CD4-positive, alpha-beta T cell treated with Interleukin-1 beta for 1 hour (primary cell): ENCODE data around the gene EMP2.
"Not testable (repeated sequence)": the region's sequence is repeated elsewhere in the genome, so short reads cannot be mapped to it uniquely, and the experiment has no call there.

Experiments
- DNase-seq, 2 donors: peaks; one replicate each; pipeline ENCODE4 v3.0.0-alpha.2; 2020 to 2022

The EMP2 gene

GRCh38 chr16:10547708-10548107, 32.7 kb downstream of the EMP2 start:
- DNase-seq: no peak

GRCh38 chr16:10543231-10543977, 37.0 kb downstream of the EMP2 start:
- no peak for DNase-seq

- DNase-seq: no peak
Measured at GRCh38 chr16:10541366-10541765, 39.0 kb downstream of the EMP2 start.

- no peak for DNase-seq
Measured at GRCh38 chr16:10539793-10540192, 40.6 kb downstream of the EMP2 start.

GRCh38 chr16:10539236-10539635, 41.2 kb downstream of the EMP2 start:
- DNase-seq: no peak

GRCh38 chr16:10538583-10538982, 41.8 kb downstream of the EMP2 start:
- no peak for DNase-seq

GRCh38 chr16:10537946-10538345, 42.5 kb downstream of the EMP2 start:
- DNase-seq: no peak

- no peak for DNase-seq
Measured at GRCh38 chr16:10536814-10537389, 43.5 kb downstream of the EMP2 start.

GRCh38 chr16:10536328-10536727, 44.1 kb downstream of the EMP2 start:
- not testable (repeated sequence) for DNase-seq

GRCh38 chr16:10535461-10535860, 44.9 kb downstream of the EMP2 start:
- no peak for DNase-seq

- DNase-seq: no peak
Measured at GRCh38 chr16:10534748-10535147, 45.6 kb downstream of the EMP2 start.

- DNase-seq: not testable (repeated sequence)
Measured at GRCh38 chr16:10533612-10534011, 46.8 kb downstream of the EMP2 start.

- no peak for DNase-seq
Measured at GRCh38 chr16:10531582-10531981, 48.8 kb downstream of the EMP2 start.

- DNase-seq: no peak
Measured at GRCh38 chr16:10530685-10531084, 49.7 kb downstream of the EMP2 start.

GRCh38 chr16:10529895-10530669, 50.3 kb downstream of the EMP2 start:
- no peak for DNase-seq

- no peak for DNase-seq
Measured at GRCh38 chr16:10528635-10529034, 51.8 kb downstream of the EMP2 start.

- DNase-seq: no peak
Measured at GRCh38 chr16:10526962-10527361, 53.4 kb downstream of the EMP2 start.

GRCh38 chr16:10525214-10525825, 55.1 kb downstream of the EMP2 start:
- no peak for DNase-seq

GRCh38 chr16:10522966-10523365, 57.4 kb downstream of the EMP2 start:
- no peak for DNase-seq

GRCh38 chr16:10521681-10522274, 58.6 kb downstream of the EMP2 start:
- peak; percentile 44 to 48 for DNase-seq

GRCh38 chr16:10520869-10521578, 59.4 kb downstream of the EMP2 start:
- DNase-seq: no peak
